ENCODE data around the gene ARHGAP18. TPM values are rescaled to one million over a fixed set of nuclear protein-coding genes. Genes with fewer than 3 reads are reported as not detected.
A peak's percentile ranks its signal among the peaks of the same experiment; 100 is the strongest.

Gene ARHGAP18
- total RNA-seq, 4 donors from 2014 or later = 2.8 to 9.0 (median 7.1) TPM

DNA sequence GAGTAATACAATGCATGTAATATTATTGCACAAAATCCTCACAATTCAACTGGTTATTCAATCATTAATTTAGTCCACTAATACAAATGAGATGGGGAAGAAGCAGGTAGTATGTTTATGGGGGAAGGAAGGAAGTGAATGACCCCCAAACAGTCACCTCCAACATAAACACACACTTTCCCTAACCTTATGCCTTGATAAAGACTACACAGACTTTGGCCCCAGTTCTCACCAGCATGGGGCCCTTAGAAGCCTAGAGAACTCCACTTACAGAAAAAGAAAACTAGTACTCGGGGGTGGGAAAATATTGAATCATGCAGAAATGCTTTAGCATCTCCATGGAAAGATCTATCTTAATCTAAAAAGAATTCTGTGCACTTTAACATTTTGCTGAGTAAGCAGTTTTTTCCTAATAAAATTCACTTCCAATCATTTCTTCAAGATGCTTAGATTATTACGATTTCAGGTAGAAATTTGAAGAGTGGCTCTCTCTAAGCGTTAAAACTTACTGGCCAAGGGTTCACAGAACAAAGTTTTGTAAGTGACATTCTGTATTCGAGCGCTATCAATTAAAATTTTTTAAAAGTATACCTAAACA lies 18.8 kb downstream of the ARHGAP18 start:
- no peaks in the 10 kb centered on the region for H3K36me3 ChIP-seq
- 90% methylated on average over 5 of the region's 5 CpGs for WGBS, 2 donors
- peaks cover 0 to 25% (median 0%) of the 10 kb centered on the region in 3 donors for H3K4me1 ChIP-seq
- no peak for DNase-seq
- H3K9me3 ChIP-seq = no peaks in the 10 kb centered on the region
- intact Hi-C loops (cut with DNase I) = no loop called here
- no peak overlapping the region for H3K27ac ChIP-seq
- H3K27me3 ChIP-seq = no peaks in the 10 kb centered on the region
- TF ChIP-seq POLR2A (IDR thresholded peaks at IDR 0.05) = no peak
- TF ChIP-seq, protein P1, sequence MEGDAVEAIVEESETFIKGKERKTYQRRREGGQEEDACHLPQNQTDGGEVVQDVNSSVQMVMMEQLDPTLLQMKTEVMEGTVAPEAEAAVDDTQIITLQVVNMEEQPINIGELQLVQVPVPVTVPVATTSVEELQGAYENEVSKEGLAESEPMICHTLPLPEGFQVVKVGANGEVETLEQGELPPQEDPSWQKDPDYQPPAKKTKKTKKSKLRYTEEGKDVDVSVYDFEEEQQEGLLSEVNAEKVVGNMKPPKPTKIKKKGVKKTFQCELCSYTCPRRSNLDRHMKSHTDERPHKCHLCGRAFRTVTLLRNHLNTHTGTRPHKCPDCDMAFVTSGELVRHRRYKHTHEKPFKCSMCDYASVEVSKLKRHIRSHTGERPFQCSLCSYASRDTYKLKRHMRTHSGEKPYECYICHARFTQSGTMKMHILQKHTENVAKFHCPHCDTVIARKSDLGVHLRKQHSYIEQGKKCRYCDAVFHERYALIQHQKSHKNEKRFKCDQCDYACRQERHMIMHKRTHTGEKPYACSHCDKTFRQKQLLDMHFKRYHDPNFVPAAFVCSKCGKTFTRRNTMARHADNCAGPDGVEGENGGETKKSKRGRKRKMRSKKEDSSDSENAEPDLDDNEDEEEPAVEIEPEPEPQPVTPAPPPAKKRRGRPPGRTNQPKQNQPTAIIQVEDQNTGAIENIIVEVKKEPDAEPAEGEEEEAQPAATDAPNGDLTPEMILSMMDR (IDR thresholded peaks at IDR 0.05) = no peak
- no peak overlapping the region for H3K4me3 ChIP-seq

DNA sequence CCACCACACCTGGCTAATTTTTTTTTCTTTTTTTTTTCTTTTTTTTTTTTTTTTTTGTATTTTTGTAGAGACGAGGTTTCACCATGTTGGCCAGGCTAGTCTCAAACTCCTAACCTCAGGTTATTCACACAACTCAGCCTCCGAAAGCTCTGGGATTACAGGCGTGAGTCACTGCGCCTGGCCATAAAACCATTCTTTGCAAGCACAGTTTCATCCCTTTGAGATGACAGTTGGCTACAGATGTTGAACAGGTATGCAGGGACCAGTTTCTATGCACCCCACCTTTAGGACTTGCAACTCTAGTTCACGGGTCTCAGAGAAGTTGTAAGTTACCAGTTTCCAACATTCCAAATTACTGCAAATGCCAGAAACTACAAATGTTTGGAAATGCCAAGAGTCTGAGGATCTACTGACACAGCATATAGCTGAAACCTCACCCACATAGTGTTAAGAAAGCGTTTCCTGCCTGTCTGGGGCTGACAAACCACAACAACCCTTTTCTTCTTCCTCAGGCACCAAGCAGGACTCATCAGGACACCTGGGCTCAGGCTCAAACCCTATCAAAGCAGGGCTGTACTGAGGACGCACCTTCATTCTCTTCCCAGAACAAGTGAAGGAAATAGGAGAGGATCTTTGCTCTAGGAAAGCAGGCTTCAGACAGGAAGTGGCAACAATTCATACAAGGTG lies 22.9 kb downstream of the ARHGAP18 start:
- TF ChIP-seq, protein P1 (IDR thresholded peaks at IDR 0.05) = no peak
- WGBS, 2 donors = 66 to 73% methylated on average over 4 to 7 of the region's 7 CpGs
- no peak overlapping the region for H3K4me3 ChIP-seq
- no peaks in the 10 kb centered on the region for H3K9me3 ChIP-seq
- H3K36me3 ChIP-seq = no peaks in the 10 kb centered on the region
- H3K4me1 ChIP-seq = peaks cover 6 to 47% (median 8%) of the 10 kb centered on the region in 3 donors
- no peaks in the 10 kb centered on the region for H3K27me3 ChIP-seq
- peak overlapping the region in 3 of 4 donors; percentile 52 to 84 (median 60) for H3K27ac ChIP-seq
- intact Hi-C loops (cut with DNase I) = no loop called here
- DNase-seq = no peak

DNA sequence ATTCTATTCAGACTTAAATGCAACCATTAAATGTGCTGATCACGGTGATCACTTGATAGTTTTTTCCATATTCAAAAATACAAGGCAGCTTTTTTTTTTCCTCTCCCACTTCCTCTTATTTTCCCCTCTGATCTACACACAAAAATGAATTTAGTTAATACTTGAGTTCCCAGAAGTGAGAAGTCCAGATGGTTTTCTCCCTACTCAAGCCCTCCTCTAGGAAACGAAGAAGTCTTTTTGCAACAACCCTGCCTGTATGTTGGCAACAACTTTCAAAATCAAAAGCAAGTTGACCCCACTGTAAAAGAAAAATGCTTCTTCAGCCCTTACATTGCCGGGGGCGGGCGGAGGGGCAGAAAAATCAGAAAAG lies 24.3 kb downstream of the ARHGAP18 start:
- intact Hi-C loops (cut with DNase I) = no loop called here
- H3K4me3 ChIP-seq = no peak overlapping the region

DNA sequence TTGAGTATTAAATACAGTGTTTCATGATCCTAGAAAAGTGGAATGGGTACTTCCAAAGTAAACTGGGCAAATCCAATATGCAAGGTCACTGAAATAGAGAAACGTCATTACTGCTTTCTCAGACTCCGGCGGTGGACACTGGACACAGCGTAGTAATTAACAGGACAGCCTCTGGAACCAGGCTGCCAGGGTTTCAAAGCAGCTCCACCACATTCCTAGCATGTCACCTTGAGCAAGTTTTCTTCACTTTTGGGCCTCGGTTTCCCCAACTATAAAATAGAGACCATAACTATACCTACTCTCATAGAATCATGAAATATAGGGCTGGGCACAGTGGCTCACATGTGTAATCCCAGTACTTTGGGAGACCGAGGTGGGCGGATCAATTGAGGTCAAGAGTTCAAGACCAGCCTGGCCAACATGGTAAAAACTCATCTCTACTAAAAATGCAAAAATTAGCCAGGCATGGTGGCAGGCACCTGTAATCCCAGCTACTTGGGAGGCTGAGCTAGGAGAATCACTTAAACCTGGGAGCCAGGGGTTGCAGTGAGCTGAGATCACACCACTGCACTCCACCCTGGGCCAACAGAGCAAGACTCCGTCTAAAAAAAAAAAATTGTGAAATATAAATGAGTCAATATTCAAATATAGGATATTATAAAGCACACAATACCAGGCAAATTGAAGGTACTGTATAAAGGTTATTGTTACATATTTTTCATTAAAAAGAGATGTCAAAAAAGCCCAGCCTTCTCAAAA lies 24.9 kb downstream of the ARHGAP18 start:
- DNase-seq = no peak
- TF ChIP-seq, protein P1 (IDR thresholded peaks at IDR 0.05) = no peak
- no peak for TF ChIP-seq POLR2A (IDR thresholded peaks at IDR 0.05)
- no peak overlapping the region for H3K4me3 ChIP-seq
- H3K27me3 ChIP-seq = no peaks in the 10 kb centered on the region
- H3K4me1 ChIP-seq = peaks cover 6 to 43% (median 8%) of the 10 kb centered on the region in 3 donors
- WGBS, 2 donors = 76 to 84% methylated on average over 8 of the region's 8 CpGs
- intact Hi-C loops (cut with DNase I) = no loop called here
- H3K27ac ChIP-seq = peak overlapping the region; percentile 15 to 84 (median 74)
- no peaks in the 10 kb centered on the region for H3K9me3 ChIP-seq
- no peaks in the 10 kb centered on the region for H3K36me3 ChIP-seq

More for the DNA sequence above, 24.3 kb downstream of the ARHGAP18 start:
- DNase-seq = no peak
- Histone ChIP-seq H3K4me1 (peaks cover 6 to 43% (median 8%) of the 10 kb centered on the region in 3 donors), H3K36me3 (no peaks in the 10 kb centered on the region), H3K27ac (peak overlapping the region in 3 of 4 donors; percentile 60 to 84 (median 70)), H3K9me3 (no peaks in the 10 kb centered on the region), H3K27me3 (no peaks in the 10 kb centered on the region)
- TF ChIP-seq POLR2A (IDR thresholded peaks at IDR 0.05) = peak in 1 of 4 donors; percentile 21
- TF ChIP-seq, protein P1 (IDR thresholded peaks at IDR 0.05) = no peak
- WGBS, 2 donors = 78 to 79% methylated on average over 5 of the region's 5 CpGs
